HEK293 (cell line): Measurements from ENCODE around the gene DNAJB7.

ENCODE experiments used
- GLIS2 ChIP-seq: fragments of 450-650 bp; formaldehyde crosslinking; IDR thresholded peaks from 2 replicates; pipeline ENCODE4 v1.5.1; 2016; ENCODE audit warnings: missing biosample characterization, missing genetic modification characterization
- HOXA7 ChIP-seq: sonication (generic); formaldehyde crosslinking; IDR thresholded peaks from 2 replicates; pipeline ENCODE4 v1.8.1; 2022; ENCODE audit warnings: missing genetic modification reagents, borderline replicate concordance
- KLF10 ChIP-seq: fragments of 450-650 bp; IDR thresholded peaks from 2 replicates; pipeline ENCODE4 v1.5.1; 2018; ENCODE audit warnings: missing biosample characterization, mild to moderate bottlenecking, missing genetic modification characterization
- KLF16 ChIP-seq: fragments of 450-650 bp; formaldehyde crosslinking; IDR thresholded peaks from 2 replicates; pipeline ENCODE4 v1.5.1; 2017; ENCODE audit warnings: missing biosample characterization, missing genetic modification characterization
- PBX3 ChIP-seq: sonication (generic); formaldehyde crosslinking; IDR thresholded peaks from 2 replicates; pipeline ENCODE4 v1.8.1; 2022; ENCODE audit warnings: mild to moderate bottlenecking, moderate library complexity, missing genetic modification reagents
- PRDM6 ChIP-seq: fragments of 450-650 bp; formaldehyde crosslinking; IDR thresholded peaks from 2 replicates; pipeline ENCODE4 v1.5.1; 2017; ENCODE audit warnings: missing biosample characterization, missing genetic modification characterization
- REST ChIP-seq: fragments of 450-650 bp; formaldehyde crosslinking; IDR thresholded peaks from 2 replicates; pipeline ENCODE4 v1.5.1; 2016; ENCODE audit warnings: missing biosample characterization, missing genetic modification characterization
- SP7 ChIP-seq: fragments of 450-650 bp; formaldehyde crosslinking; IDR thresholded peaks from 2 replicates; pipeline ENCODE4 v1.5.1; 2016; ENCODE audit warnings: missing biosample characterization, missing genetic modification characterization
- TRIM28 ChIP-seq: IDR thresholded peaks from 2 replicates; pipeline ENCODE4 v1.6.1; 2011; ENCODE audit warnings: low read length, control low read depth, borderline replicate concordance
- YY2 ChIP-seq: fragments of 450-650 bp; formaldehyde crosslinking; IDR thresholded peaks from 2 replicates; pipeline ENCODE4 v1.5.1; 2016; ENCODE audit warnings: missing biosample characterization, missing genetic modification characterization
- ZFP41 ChIP-seq: fragments of 450-650 bp; formaldehyde crosslinking; IDR thresholded peaks from 2 replicates; pipeline ENCODE4 v1.5.1; 2016; ENCODE audit warnings: missing biosample characterization, missing genetic modification characterization, borderline replicate concordance
- ZNF18 ChIP-seq: fragments of 450-650 bp; formaldehyde crosslinking; IDR thresholded peaks from 2 replicates; pipeline ENCODE4 v1.5.1; 2016; ENCODE audit warnings: missing biosample characterization, missing genetic modification characterization
- ZNF2 ChIP-seq: fragments of 450-650 bp; formaldehyde crosslinking; IDR thresholded peaks from 2 replicates; pipeline ENCODE4 v1.5.1; 2016; ENCODE audit warnings: missing biosample characterization, missing genetic modification characterization
- ZNF24 ChIP-seq: fragments of 450-650 bp; formaldehyde crosslinking; IDR thresholded peaks from 2 replicates; pipeline ENCODE4 v1.5.1; 2016; ENCODE audit warnings: missing biosample characterization, missing genetic modification characterization
- ZNF335 ChIP-seq: fragments of 450-650 bp; formaldehyde crosslinking; conservative IDR thresholded peaks from 2 replicates; pipeline ENCODE4 v1.5.1; 2016; ENCODE audit warnings: missing biosample characterization, missing genetic modification characterization
- ZNF398 ChIP-seq: fragments of 450-650 bp; formaldehyde crosslinking; IDR thresholded peaks from 2 replicates; pipeline ENCODE4 v1.5.1; 2017; ENCODE audit warnings: missing biosample characterization, missing genetic modification characterization
- ZNF473 ChIP-seq: fragments of 450-650 bp; formaldehyde crosslinking; IDR thresholded peaks from 2 replicates; pipeline ENCODE4 v1.5.1; 2017; ENCODE audit warnings: missing biosample characterization, missing genetic modification characterization
- ZNF501 ChIP-seq: fragments of 450-650 bp; formaldehyde crosslinking; IDR thresholded peaks from 2 replicates; pipeline ENCODE4 v1.5.1; 2016; ENCODE audit warnings: missing biosample characterization, missing genetic modification characterization
- ZNF548 ChIP-seq: fragments of 450-650 bp; formaldehyde crosslinking; IDR thresholded peaks from 2 replicates; pipeline ENCODE4 v1.5.1; 2016; ENCODE audit warnings: missing biosample characterization, missing genetic modification characterization
- ZNF560 ChIP-seq: fragments of 450-650 bp; formaldehyde crosslinking; IDR thresholded peaks from 2 replicates; pipeline ENCODE4 v1.5.1; 2017; ENCODE audit warnings: missing biosample characterization, missing genetic modification characterization, borderline replicate concordance
- ZNF585B ChIP-seq: fragments of 450-650 bp; formaldehyde crosslinking; IDR thresholded peaks from 2 replicates; pipeline ENCODE4 v1.5.1; 2016; ENCODE audit warnings: missing biosample characterization, missing genetic modification characterization
- ZNF596 ChIP-seq: fragments of 450-650 bp; IDR thresholded peaks from 2 replicates; pipeline ENCODE4 v1.5.0; 2018; ENCODE audit warnings: missing biosample characterization, mild to moderate bottlenecking, missing genetic modification characterization, moderate library complexity
- ZNF623 ChIP-seq: fragments of 450-650 bp; formaldehyde crosslinking; IDR thresholded peaks from 2 replicates; pipeline ENCODE4 v1.5.1; 2016; ENCODE audit warnings: missing biosample characterization, missing genetic modification characterization
- ZNF624 ChIP-seq: fragments of 450-650 bp; formaldehyde crosslinking; IDR thresholded peaks from 2 replicates; pipeline ENCODE4 v1.5.1; 2017; ENCODE audit warnings: missing biosample characterization, missing genetic modification characterization
- ZNF658 ChIP-seq: fragments of 450-650 bp; formaldehyde crosslinking; IDR thresholded peaks from 2 replicates; pipeline ENCODE4; 2016; ENCODE audit warnings: missing biosample characterization, missing genetic modification characterization
- ZSCAN16 ChIP-seq: fragments of 450-650 bp; formaldehyde crosslinking; IDR thresholded peaks from 2 replicates; pipeline ENCODE4 v1.5.1; 2016; ENCODE audit warnings: missing biosample characterization, missing genetic modification characterization
- ZSCAN30 ChIP-seq: fragments of 450-650 bp; IDR thresholded peaks from 2 replicates; pipeline ENCODE4 v1.5.1; 2018; ENCODE audit warnings: missing biosample characterization, mild to moderate bottlenecking, missing genetic modification characterization, moderate library complexity
- ZSCAN4 ChIP-seq: fragments of 450-650 bp; formaldehyde crosslinking; IDR thresholded peaks from 2 replicates; pipeline ENCODE4 v1.5.1; 2017; ENCODE audit warnings: missing biosample characterization, missing genetic modification characterization

The DNAJB7 gene

GRCh38 chr22:40856513-40857308 is 5.2 kb downstream of the DNAJB7 start, which contains the start of the genes ST13 and XPNPEP3 (continued):
- TF ChIP-seq HOXA7 (CRISPR knock-in tag) (no peak), KLF10 (peak; percentile 78), TRIM28 (peak; percentile 43; the same call in 1 of the 2 replicates), PRDM6 (tag by site-specific recombination) (no peak), ZNF623 (tag by site-specific recombination) (0 out of 2 replicates have a peak, but pooled peaks have one; percentile 19), ZNF24 (tag by site-specific recombination) (no peak; the same call in 1 of the 2 replicates), ZNF585B (tag by site-specific recombination) (no peak), ZNF596 (tag by site-specific recombination) (no peak), ZNF548 (no peak), ZNF2 (tag by site-specific recombination) (peak; percentile 80), ZFP41 (tag by site-specific recombination) (no peak), PBX3 (CRISPR knock-in tag) (no peak), ZNF560 (tag by site-specific recombination) (no peak), YY2 (tag by site-specific recombination) (no peak; the same call in 1 of the 2 replicates), ZNF473 (tag by site-specific recombination) (no peak), ZNF18 (tag by site-specific recombination) (no peak), GLIS2 (tag by site-specific recombination) (peak; percentile 77), ZNF658 (tag by site-specific recombination) (no peak), KLF16 (tag by site-specific recombination) (peak; percentile 90), ZNF398 (tag by site-specific recombination) (peak; percentile 91), ZNF501 (peak; percentile 63; the same call in 1 of the 2 replicates), ZSCAN4 (tag by site-specific recombination) (peak; percentile 10; the same call in 1 of the 2 replicates), SP7 (tag by site-specific recombination) (peak; percentile 89), ZSCAN16 (peak; percentile 15; the same call in 1 of the 2 replicates), REST (tag by site-specific recombination) (no peak), ZNF624 (tag by site-specific recombination) (no peak), ZNF335 (peak; percentile 100), ZSCAN30 (no peak; the same call in 1 of the 2 replicates)
